ENCODE results near the gene PLD3. TPM values are rescaled to one million over a fixed set of nuclear protein-coding genes. Genes with fewer than 3 reads are reported as not detected.

The PLD3 gene
- total and polyA plus RNA-seq, 2 donors (not counting 3 experiments of a cell fraction or from before 2014, with no cell fraction given), result 166 to 479 TPM

- no peaks in the 10 kb centered on the region for H3K9me3 ChIP-seq (replicated peaks; ENCODE audit: control insufficient read depth, insufficient read depth, low read length)
- no TSS peak for BruUV-seq (replicated peaks)
- H2AFZ ChIP-seq (ENCODE audit: low read depth, low read length), result no peak overlapping the region
- FAIRE-seq (no peak), DNase-seq (ENCODE audit: low read depth, low spot score) (no peak)
- no peak overlapping the region for H3K4me3 ChIP-seq (replicated peaks in 1 of 3; ENCODE audit: insufficient read depth in 1 of 3, low read depth in 1 of 3, low read length in 3 of 3)
- H3K27ac ChIP-seq (ENCODE audit: insufficient read depth, low read depth, low read length), result no peak overlapping the region
- intact Hi-C loops (cut with micrococcal nuclease), result no loop called here
- H4K20me1 ChIP-seq (replicated peaks; ENCODE audit: control insufficient read depth, extremely low read depth, insufficient read depth, low read length), result no peaks in the 10 kb centered on the region
- CTCF ChIA-PET, result interaction anchor here (3.7 kb wide), 1 partner anchor 46 kb away, joined by 43 read pairs; the partner anchor contains the start of genes BLVRB and SPTBN4
- H3K27me3 ChIP-seq (ENCODE audit: control insufficient read depth in 2 of 2, insufficient read depth in 2 of 2, low read length in 2 of 2), result no peaks in the 10 kb centered on the region
- H3K9ac ChIP-seq (replicated peaks; ENCODE audit: extremely low read depth, insufficient read depth, low read length), result no peak overlapping the region
- POLR2A ChIA-PET, result no interaction called here
- no peaks in the 10 kb centered on the region for H3K9me1 ChIP-seq (replicated peaks; ENCODE audit: control insufficient read depth, extremely low read depth, insufficient read depth, low read length)
- dilution Hi-C loops (cut with MboI; ENCODE audit: extremely low pct_ligation_motif_present, low sequenced_read_pairs), result no loop called here
- no peak for TF ChIP-seq FOS (IDR thresholded peaks at IDR 0.05; ENCODE audit: borderline replicate concordance, insufficient read depth, low read length)
- peaks cover 8 to 9% of the 10 kb centered on the region in 2 experiments for H3K36me3 ChIP-seq (ENCODE audit: control insufficient read depth in 2 of 2, extremely low read depth in 1 of 2, insufficient read depth in 2 of 2, low read length in 2 of 2)
- peaks cover 20% of the 10 kb centered on the region for H3K79me2 ChIP-seq (ENCODE audit: control insufficient read depth, insufficient read depth, low read length)
- peaks cover 21% of the 10 kb centered on the region for H3K4me1 ChIP-seq (ENCODE audit: control insufficient read depth, extremely low read depth, insufficient read depth, low read length)
- H3K4me2 ChIP-seq (ENCODE audit: insufficient read depth, low read length), result no peak overlapping the region
Observed at GRCh38 chr19:40419066-40419612, 70.6 kb downstream of the PLD3 start.

DNA sequence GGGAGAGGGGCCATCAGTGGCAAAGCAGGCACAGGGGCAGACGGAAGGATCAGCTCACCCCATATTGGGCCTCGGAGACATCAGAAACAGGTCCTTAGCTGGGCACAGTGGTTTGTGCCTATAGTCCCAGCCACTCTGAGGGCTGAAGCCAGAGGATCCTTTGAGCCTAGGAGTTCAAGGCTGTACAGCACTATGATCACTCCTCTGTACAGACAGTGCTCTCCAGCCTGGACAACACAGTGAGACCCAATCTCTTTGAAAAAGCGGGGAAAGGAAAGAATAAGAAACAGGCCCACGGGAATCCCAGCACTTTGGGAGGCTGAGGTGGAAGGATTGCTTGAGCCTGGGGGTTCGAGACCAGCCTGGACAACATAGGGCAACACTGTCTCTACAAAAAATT is 71.3 kb downstream of the PLD3 start:
- intact Hi-C loops (cut with micrococcal nuclease), result loop anchor here (2.0 to 5.0 kb wide), 2 partner anchors 72 to 179 kb away; partner anchors contain the start of genes C19orf47 and PLD3
- FAIRE-seq, result no peak
- no TSS peak for BruUV-seq (replicated peaks)

More for the DNA sequence above, 71.3 kb downstream of the PLD3 start:
- no peaks in the 10 kb centered on the region for H3K9me1 ChIP-seq (replicated peaks; ENCODE audit: control insufficient read depth, extremely low read depth, insufficient read depth, low read length)
- ChIA-PET POLR2A (interaction anchor here (1.2 to 1.9 kb wide), 2 partner anchors 13 to 23 kb away, joined by 3 to 15 read pairs; no protein-coding TSS in a partner anchor), CTCF (interaction anchor here (1.1 to 3.7 kb wide), 13 partner anchors 9 to 180 kb away, joined by 3 to 43 read pairs (median 9); partner anchors contain the start of genes BLVRB, SERTAD3 and SPTBN4)
- H4K20me1 ChIP-seq (replicated peaks; ENCODE audit: control insufficient read depth, extremely low read depth, insufficient read depth, low read length), result no peaks in the 10 kb centered on the region
- no peak overlapping the region for H3K4me2 ChIP-seq (ENCODE audit: insufficient read depth, low read length)
- H3K4me3 ChIP-seq (replicated peaks in 1 of 3; ENCODE audit: insufficient read depth in 1 of 3, low read depth in 1 of 3, low read length in 3 of 3), result no peak overlapping the region
- no peak overlapping the region for H2AFZ ChIP-seq (ENCODE audit: low read depth, low read length)
- dilution Hi-C loops (cut with MboI; ENCODE audit: extremely low pct_ligation_motif_present, low sequenced_read_pairs), result no loop called here
- H3K27ac ChIP-seq (ENCODE audit: insufficient read depth, low read depth, low read length), result no peak overlapping the region
- no peak overlapping the region for H3K9ac ChIP-seq (replicated peaks; ENCODE audit: extremely low read depth, insufficient read depth, low read length)
- H3K36me3 ChIP-seq (ENCODE audit: control insufficient read depth in 2 of 2, extremely low read depth in 1 of 2, insufficient read depth in 2 of 2, low read length in 2 of 2), result peaks cover 8 to 9% of the 10 kb centered on the region in 2 experiments
- DNase-seq (ENCODE audit: low read depth, low spot score), result no peak
- no peaks in the 10 kb centered on the region for H3K9me3 ChIP-seq (replicated peaks; ENCODE audit: control insufficient read depth, insufficient read depth, low read length)
- H3K4me1 ChIP-seq (ENCODE audit: control insufficient read depth, extremely low read depth, insufficient read depth, low read length), result peaks cover 26% of the 10 kb centered on the region
- no peaks in the 10 kb centered on the region for H3K27me3 ChIP-seq (ENCODE audit: control insufficient read depth in 2 of 2, insufficient read depth in 2 of 2, low read length in 2 of 2)
- peaks cover 27% of the 10 kb centered on the region for H3K79me2 ChIP-seq (ENCODE audit: control insufficient read depth, insufficient read depth, low read length)
- no peak for TF ChIP-seq GATA2 (IDR thresholded peaks at IDR 0.05; ENCODE audit: insufficient read depth, insufficient read length, low read depth, low read length)
- TF ChIP-seq EZH2 (IDR thresholded peaks at IDR 0.05; ENCODE audit: borderline replicate concordance, low read depth, low read length, severe bottlenecking), result no peak
- no peak for TF ChIP-seq POLR2AphosphoS5 (IDR thresholded peaks at IDR 0.05; ENCODE audit: insufficient read depth, low read depth, low read length)
- no peak for TF ChIP-seq MYC (IDR thresholded peaks at IDR 0.05; ENCODE audit: low read depth, low read length)
- TF ChIP-seq JUN (IDR thresholded peaks at IDR 0.05; ENCODE audit: borderline replicate concordance, insufficient read depth, insufficient read length, low read depth), result no peak
- TF ChIP-seq, protein P1, sequence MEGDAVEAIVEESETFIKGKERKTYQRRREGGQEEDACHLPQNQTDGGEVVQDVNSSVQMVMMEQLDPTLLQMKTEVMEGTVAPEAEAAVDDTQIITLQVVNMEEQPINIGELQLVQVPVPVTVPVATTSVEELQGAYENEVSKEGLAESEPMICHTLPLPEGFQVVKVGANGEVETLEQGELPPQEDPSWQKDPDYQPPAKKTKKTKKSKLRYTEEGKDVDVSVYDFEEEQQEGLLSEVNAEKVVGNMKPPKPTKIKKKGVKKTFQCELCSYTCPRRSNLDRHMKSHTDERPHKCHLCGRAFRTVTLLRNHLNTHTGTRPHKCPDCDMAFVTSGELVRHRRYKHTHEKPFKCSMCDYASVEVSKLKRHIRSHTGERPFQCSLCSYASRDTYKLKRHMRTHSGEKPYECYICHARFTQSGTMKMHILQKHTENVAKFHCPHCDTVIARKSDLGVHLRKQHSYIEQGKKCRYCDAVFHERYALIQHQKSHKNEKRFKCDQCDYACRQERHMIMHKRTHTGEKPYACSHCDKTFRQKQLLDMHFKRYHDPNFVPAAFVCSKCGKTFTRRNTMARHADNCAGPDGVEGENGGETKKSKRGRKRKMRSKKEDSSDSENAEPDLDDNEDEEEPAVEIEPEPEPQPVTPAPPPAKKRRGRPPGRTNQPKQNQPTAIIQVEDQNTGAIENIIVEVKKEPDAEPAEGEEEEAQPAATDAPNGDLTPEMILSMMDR (IDR thresholded peaks at IDR 0.05; ENCODE audit: extremely low read depth in 1 of 2, insufficient read depth in 1 of 2, low read depth in 1 of 2, low read length in 2 of 2), result no peak
- no peak for TF ChIP-seq MAX (IDR thresholded peaks at IDR 0.05; ENCODE audit: insufficient read depth, insufficient read length)
- TF ChIP-seq POLR2A (IDR thresholded peaks at IDR 0.05; ENCODE audit: low read depth, low read length), result no peak
- TF ChIP-seq FOS (IDR thresholded peaks at IDR 0.05; ENCODE audit: borderline replicate concordance, insufficient read depth, low read length), result no peak

Data from endothelial cell of umbilical vein (primary cell).